Mesenchymal stem cell (in vitro differentiated cells and primary cell): ENCODE results near the gene GNG7.

ENCODE experiments used
- DNase-seq: peaks from one replicate; pipeline ENCODE4 v3.0.0-alpha.2; 2013
- H2AFZ ChIP-seq: one replicate; pipeline ENCODE4 v1.6.1; 2013; ENCODE audit warnings: low read depth, mild to moderate bottlenecking, control low read depth, inconsistent platforms, low read length, moderate library complexity
- H2AK5ac ChIP-seq: 2 replicates; pipeline ENCODE4 v1.6.1; 2013; ENCODE audit warnings: low read length, moderate library complexity, mild to moderate bottlenecking, inconsistent platforms; ENCODE audit not compliant: severe bottlenecking
- H2BK120ac ChIP-seq: one replicate; pipeline ENCODE4 v1.6.1; 2013; ENCODE audit warnings: low read depth, mild to moderate bottlenecking, inconsistent platforms, low read length, moderate library complexity
- H2BK12ac ChIP-seq, 2 experiments: one replicate each; pipeline ENCODE4 v1.6.1; 2013; ENCODE audit warnings: inconsistent platforms in 2 of 2, low read length in 2 of 2, mild to moderate bottlenecking in 2 of 2, moderate library complexity in 2 of 2, control low read depth in 1 of 2
- H2BK15ac ChIP-seq: one replicate; pipeline ENCODE4 v1.6.1; 2013; ENCODE audit warnings: mild to moderate bottlenecking, low read depth, inconsistent platforms; ENCODE audit not compliant: poor library complexity, severe bottlenecking
- H2BK5ac ChIP-seq: 2 replicates; pipeline ENCODE4 v1.6.1; 2013; ENCODE audit warnings: low read depth, mild to moderate bottlenecking, low read length, control low read depth, inconsistent platforms; ENCODE audit not compliant: poor library complexity, severe bottlenecking
- H3K14ac ChIP-seq, 2 experiments: one replicate each; pipeline ENCODE4 v1.6.1; 2013; ENCODE audit warnings: inconsistent platforms in 2 of 2, low read length in 2 of 2, control low read depth in 1 of 2, mild to moderate bottlenecking in 1 of 2, moderate library complexity in 1 of 2
- H3K18ac ChIP-seq, 2 experiments: one replicate each; pipeline ENCODE4 v1.6.1; 2013; ENCODE audit warnings: inconsistent platforms in 2 of 2, low read length in 2 of 2, control low read depth in 1 of 2, low read depth in 1 of 2, mild to moderate bottlenecking in 1 of 2
- H3K23ac ChIP-seq, 2 experiments: one replicate each; pipeline ENCODE4 v1.6.1; 2013; ENCODE audit warnings: inconsistent platforms in 2 of 2, low read length in 2 of 2, mild to moderate bottlenecking in 2 of 2, moderate library complexity in 2 of 2, control low read depth in 1 of 2
- H3K27ac ChIP-seq: 2 replicates; pipeline ENCODE4 v1.5.1; 2013; ENCODE audit warnings: mild to moderate bottlenecking, moderate library complexity, low read length, control low read depth, inconsistent platforms; ENCODE audit not compliant: poor library complexity, severe bottlenecking
- H3K27me3 ChIP-seq, 2 experiments: 2 replicates each; pipeline versions ENCODE4 v1.6.1 to v1.7.0; 2013; ENCODE audit warnings: low read length in 2 of 2, mild to moderate bottlenecking in 2 of 2, moderate library complexity in 2 of 2, control low read depth in 1 of 2, inconsistent platforms in 1 of 2; ENCODE audit not compliant: control insufficient read depth in 1 of 2, insufficient read depth in 1 of 2
- H3K36me3 ChIP-seq, 2 experiments: 2 replicates each; pipeline versions ENCODE4 v1.6.1 to v1.7.0; 2013; ENCODE audit warnings: low read length in 2 of 2, control low read depth in 1 of 2, inconsistent platforms in 1 of 2, low read depth in 1 of 2, mild to moderate bottlenecking in 1 of 2; ENCODE audit not compliant: insufficient read depth in 2 of 2, control insufficient read depth in 1 of 2
- H3K4ac ChIP-seq, 2 experiments: one replicate each; pipeline ENCODE4 v1.6.1; 2013; ENCODE audit warnings: inconsistent platforms in 2 of 2, low read length in 2 of 2, mild to moderate bottlenecking in 2 of 2, moderate library complexity in 2 of 2, control low read depth in 1 of 2, low read depth in 1 of 2
- H3K4me1 ChIP-seq: 2 replicates; pipeline ENCODE4 v1.6.1; 2013; ENCODE audit warnings: low read depth, low read length, control low read depth; ENCODE audit not compliant: control insufficient read depth, insufficient read depth
- H3K4me2 ChIP-seq: 2 replicates; pipeline ENCODE4 v1.6.1; 2013; ENCODE audit warnings: low read length, mild to moderate bottlenecking, inconsistent platforms; ENCODE audit not compliant: poor library complexity, severe bottlenecking
- H3K4me3 ChIP-seq, 2 experiments: 2 replicates each; pipeline versions ENCODE4 v1.5.1 to v1.7.0; 2013; ENCODE audit warnings: low read length in 2 of 2, mild to moderate bottlenecking in 2 of 2, control low read depth in 1 of 2, low read depth in 1 of 2; ENCODE audit not compliant: insufficient read depth in 1 of 2
- H3K79me1 ChIP-seq: replicated peaks from 2 replicates; pipeline ENCODE4 v1.6.1; 2013; ENCODE audit warnings: mild to moderate bottlenecking, control low read depth, low read length, inconsistent platforms; ENCODE audit not compliant: poor library complexity, severe bottlenecking
- H3K9ac ChIP-seq: 2 replicates; pipeline ENCODE4 v1.7.0; 2013; ENCODE audit warnings: mild to moderate bottlenecking, low read length, moderate library complexity
- H3K9me3 ChIP-seq: 2 replicates; pipeline ENCODE4 v1.7.0; 2013; ENCODE audit warnings: mild to moderate bottlenecking, low read length; ENCODE audit not compliant: control insufficient read depth
- H4K8ac ChIP-seq: one replicate; pipeline ENCODE4 v1.6.1; 2013; ENCODE audit warnings: inconsistent platforms, mild to moderate bottlenecking, low read length, moderate library complexity
- H4K91ac ChIP-seq: one replicate; pipeline ENCODE4 v1.6.1; 2013; ENCODE audit warnings: mild to moderate bottlenecking, low read length, inconsistent platforms
- WGBS: methylation state at CpG from one replicate; pipeline ENCODE4 v1.1.7; 2013; ENCODE audit warnings: mixed read lengths; 5-methylcytosine and 5-hydroxymethylcytosine counted together

The GNG7 gene

GRCh38 chr19:2703077-2703437 is 563 bp upstream of the GNG7 start:
- no peak overlapping the region for H3K4me3 ChIP-seq
- peaks cover 6% of the 10 kb centered on the region for H3K4me1 ChIP-seq
- H2BK5ac ChIP-seq, result no peak overlapping the region
- no peak overlapping the region for H2AFZ ChIP-seq
- no peak overlapping the region for H3K4ac ChIP-seq
- H3K27ac ChIP-seq, result no peak overlapping the region
- no peaks in the 10 kb centered on the region for H3K79me1 ChIP-seq
- no peak overlapping the region for H3K18ac ChIP-seq
- H2AK5ac ChIP-seq, result no peak overlapping the region
- H2BK12ac ChIP-seq, result no peak overlapping the region
- no peak overlapping the region for H2BK15ac ChIP-seq
- H4K91ac ChIP-seq, result no peak overlapping the region
- no peak overlapping the region for H3K4me2 ChIP-seq
- H3K14ac ChIP-seq, result no peak overlapping the region
- H2BK120ac ChIP-seq, result no peak overlapping the region
- H3K27me3 ChIP-seq, result peaks cover 54 to 61% of the 10 kb centered on the region in 2 experiments
- H3K9me3 ChIP-seq, result no peaks in the 10 kb centered on the region
- no peak overlapping the region for H3K23ac ChIP-seq
- H4K8ac ChIP-seq, result no peak overlapping the region
- WGBS, result 79% methylated on average over 5 of the region's 5 CpGs
- no peak overlapping the region for H3K9ac ChIP-seq
- no peaks in the 10 kb centered on the region for H3K36me3 ChIP-seq
- DNase-seq, result no peak

- Histone ChIP-seq H2BK5ac (no peak overlapping the region), H3K18ac (no peak overlapping the region), H3K4me1 (peaks cover 6% of the 10 kb centered on the region), H2BK120ac (no peak overlapping the region), H2BK12ac (no peak overlapping the region), H2BK15ac (no peak overlapping the region), H3K23ac (no peak overlapping the region), H4K8ac (no peak overlapping the region), H3K4me3 (no peak overlapping the region), H3K27ac (no peak overlapping the region), H3K14ac (no peak overlapping the region), H3K4me2 (no peak overlapping the region), H3K79me1 (no peaks in the 10 kb centered on the region), H3K4ac (no peak overlapping the region), H3K27me3 (peaks cover 54 to 63% of the 10 kb centered on the region in 2 experiments), H2AFZ (no peak overlapping the region), H3K36me3 (no peaks in the 10 kb centered on the region), H4K91ac (no peak overlapping the region), H3K9ac (no peak overlapping the region), H3K9me3 (no peaks in the 10 kb centered on the region), H2AK5ac (no peak overlapping the region)
- no peak for DNase-seq
- 5% methylated on average over 9 of the region's 9 CpGs for WGBS
Observed at GRCh38 chr19:2701361-2702169, 929 bp downstream of the GNG7 start.

DNA sequence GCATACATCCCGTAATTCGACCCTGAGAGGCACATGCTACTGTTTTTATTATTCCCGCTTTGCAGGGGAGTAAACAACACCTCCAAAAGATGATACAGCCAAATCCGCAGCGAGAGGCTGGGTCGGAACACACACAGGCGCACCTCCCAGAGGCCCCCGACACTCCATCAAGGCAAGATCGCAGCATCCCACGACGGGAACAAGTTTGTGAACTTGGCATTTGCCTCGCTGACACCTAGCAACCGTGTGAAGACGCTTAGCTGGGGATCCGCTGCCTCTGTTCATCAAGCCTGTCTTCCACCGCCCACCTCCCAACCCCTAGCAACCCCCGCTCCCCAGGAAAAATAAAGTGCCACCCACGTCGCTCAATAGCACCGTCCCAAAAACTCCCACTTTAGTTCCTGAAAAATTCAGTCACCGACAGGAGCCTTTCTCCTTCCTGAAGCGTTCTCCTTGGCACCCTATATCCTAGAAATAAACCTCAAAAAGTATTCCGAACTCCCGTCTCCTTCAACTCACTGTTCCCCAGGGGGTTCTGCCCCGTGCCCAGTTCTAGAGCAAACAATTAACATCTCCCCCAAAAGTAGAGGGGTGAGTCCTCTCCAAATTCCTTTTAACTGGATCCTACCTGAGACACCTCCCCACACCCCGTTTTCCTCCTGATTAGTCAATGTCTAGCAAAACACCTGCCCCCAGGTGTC is 1.7 kb downstream of the GNG7 start:
- Histone ChIP-seq H3K36me3 (no peaks in the 10 kb centered on the region), H3K14ac (no peak overlapping the region), H3K4ac (no peak overlapping the region), H4K91ac (no peak overlapping the region), H3K27me3 (peaks cover 54 to 63% of the 10 kb centered on the region in 2 experiments), H3K4me3 (no peak overlapping the region), H3K4me2 (no peak overlapping the region), H2BK5ac (no peak overlapping the region), H3K9me3 (no peaks in the 10 kb centered on the region), H2BK12ac (no peak overlapping the region), H3K9ac (no peak overlapping the region), H2BK120ac (no peak overlapping the region), H2BK15ac (no peak overlapping the region), H2AK5ac (no peak overlapping the region), H3K4me1 (peaks cover 8% of the 10 kb centered on the region), H3K18ac (no peak overlapping the region), H3K27ac (no peak overlapping the region), H3K79me1 (no peaks in the 10 kb centered on the region), H2AFZ (no peak overlapping the region), H3K23ac (no peak overlapping the region), H4K8ac (no peak overlapping the region)
- 26% methylated on average over 26 of the region's 26 CpGs for WGBS
- no peak for DNase-seq

DNA sequence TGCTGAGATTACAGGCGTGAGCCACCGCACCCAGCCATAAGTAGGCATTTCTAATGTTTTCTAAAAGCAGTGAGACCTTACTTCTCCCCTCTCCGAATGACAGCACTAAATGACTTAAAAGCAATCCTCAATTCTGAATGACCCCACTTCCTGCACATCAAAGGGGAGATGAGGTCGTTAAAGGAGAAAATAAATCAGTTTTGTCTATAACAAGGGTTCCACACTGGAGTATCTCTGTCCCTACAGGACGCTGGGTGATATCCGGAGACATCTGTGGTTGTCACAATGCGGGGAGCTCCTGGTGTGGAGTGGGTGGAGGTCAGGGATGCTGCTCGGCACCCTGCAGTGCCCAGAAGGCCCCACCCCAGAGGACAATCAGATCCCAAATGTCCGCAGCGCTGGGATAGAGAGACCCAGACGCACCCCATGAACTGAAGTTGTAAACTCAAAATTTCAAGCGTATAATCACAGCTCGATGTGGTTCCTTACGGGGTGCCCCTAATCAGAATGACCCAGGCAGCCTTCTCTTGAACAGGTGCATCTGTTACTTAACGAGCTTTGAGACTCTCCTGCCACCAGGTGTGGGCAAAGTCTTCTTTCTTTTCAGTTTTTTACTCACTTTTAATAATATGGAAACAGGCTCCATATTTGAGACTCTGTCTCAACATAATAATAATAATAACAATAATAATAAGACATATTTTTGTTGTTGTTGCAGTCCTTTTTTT is 2.9 kb downstream of the GNG7 start:
- Histone ChIP-seq H3K9ac (no peak overlapping the region), H2BK5ac (no peak overlapping the region), H3K14ac (no peak overlapping the region), H3K27ac (no peak overlapping the region), H3K23ac (no peak overlapping the region), H3K4me1 (peaks cover 8% of the 10 kb centered on the region), H3K4ac (no peak overlapping the region), H2BK15ac (no peak overlapping the region), H2AK5ac (no peak overlapping the region), H2BK12ac (no peak overlapping the region), H2AFZ (no peak overlapping the region), H3K4me2 (no peak overlapping the region), H2BK120ac (no peak overlapping the region), H3K79me1 (no peaks in the 10 kb centered on the region), H4K91ac (no peak overlapping the region), H3K9me3 (no peaks in the 10 kb centered on the region), H3K27me3 (peaks cover 61 to 65% of the 10 kb centered on the region in 2 experiments), H3K18ac (no peak overlapping the region), H3K4me3 (no peak overlapping the region), H4K8ac (no peak overlapping the region), H3K36me3 (no peaks in the 10 kb centered on the region)
- WGBS, result 76% methylated on average over 14 of the region's 15 CpGs
- no peak for DNase-seq
